ENCODE data around the gene PADI1.

DNA sequence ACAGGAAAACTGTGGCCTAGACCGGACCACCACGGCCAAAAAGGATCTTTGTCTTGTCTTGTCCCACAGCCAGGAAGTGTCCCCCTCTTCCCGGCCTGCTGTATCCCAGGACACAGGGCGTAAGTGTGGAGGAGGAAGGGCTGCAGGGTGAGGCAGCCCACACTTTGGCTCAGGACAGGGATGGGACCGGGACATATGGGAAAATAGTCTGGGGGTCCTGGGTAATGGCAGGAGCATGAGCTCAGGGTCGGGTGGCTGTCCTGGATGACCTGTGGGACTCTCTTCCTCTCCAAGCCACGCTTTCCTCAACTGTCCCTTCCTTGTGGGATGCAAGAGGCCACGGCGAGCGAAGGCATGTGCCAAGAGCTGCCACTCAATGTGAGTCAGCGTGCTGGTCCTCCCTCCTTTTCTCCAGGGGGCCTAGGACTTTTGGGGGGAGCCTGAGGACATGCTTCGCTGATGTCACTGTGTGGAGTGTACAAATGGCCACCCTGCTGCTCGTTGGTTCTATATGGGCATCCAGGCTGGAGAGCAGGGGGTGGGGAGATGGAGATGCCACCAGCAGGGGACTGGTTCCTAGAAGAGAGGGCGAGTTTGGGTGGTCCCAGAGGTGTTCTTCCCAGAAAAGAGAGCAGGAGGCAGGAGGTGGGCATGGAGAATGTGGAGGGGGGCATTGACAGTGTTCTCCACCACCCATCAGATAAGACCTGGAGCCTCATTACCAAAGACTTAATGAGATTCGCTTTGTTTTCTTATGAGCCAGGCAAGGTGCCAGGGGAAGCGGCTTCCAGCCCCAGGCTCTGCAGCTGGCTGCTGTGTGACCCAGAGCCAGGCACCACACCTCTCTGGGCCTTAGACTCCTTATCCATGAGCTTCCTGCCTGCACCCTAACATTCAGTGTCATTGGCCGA is 11.5 kb upstream of the PADI1 start:
- TF ChIP-seq POLR2A (IDR thresholded peaks at IDR 0.05), result no peak
- TF ChIP-seq, protein P1, sequence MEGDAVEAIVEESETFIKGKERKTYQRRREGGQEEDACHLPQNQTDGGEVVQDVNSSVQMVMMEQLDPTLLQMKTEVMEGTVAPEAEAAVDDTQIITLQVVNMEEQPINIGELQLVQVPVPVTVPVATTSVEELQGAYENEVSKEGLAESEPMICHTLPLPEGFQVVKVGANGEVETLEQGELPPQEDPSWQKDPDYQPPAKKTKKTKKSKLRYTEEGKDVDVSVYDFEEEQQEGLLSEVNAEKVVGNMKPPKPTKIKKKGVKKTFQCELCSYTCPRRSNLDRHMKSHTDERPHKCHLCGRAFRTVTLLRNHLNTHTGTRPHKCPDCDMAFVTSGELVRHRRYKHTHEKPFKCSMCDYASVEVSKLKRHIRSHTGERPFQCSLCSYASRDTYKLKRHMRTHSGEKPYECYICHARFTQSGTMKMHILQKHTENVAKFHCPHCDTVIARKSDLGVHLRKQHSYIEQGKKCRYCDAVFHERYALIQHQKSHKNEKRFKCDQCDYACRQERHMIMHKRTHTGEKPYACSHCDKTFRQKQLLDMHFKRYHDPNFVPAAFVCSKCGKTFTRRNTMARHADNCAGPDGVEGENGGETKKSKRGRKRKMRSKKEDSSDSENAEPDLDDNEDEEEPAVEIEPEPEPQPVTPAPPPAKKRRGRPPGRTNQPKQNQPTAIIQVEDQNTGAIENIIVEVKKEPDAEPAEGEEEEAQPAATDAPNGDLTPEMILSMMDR (IDR thresholded peaks at IDR 0.05), result no peak
- TF ChIP-seq POLR2AphosphoS5 (IDR thresholded peaks at IDR 0.05), result no peak
